ENCODE measurements around the gene PRPS1.
A peak's percentile ranks its signal among the peaks of the same experiment; 100 is the strongest.

PRPS1 gene

DNA sequence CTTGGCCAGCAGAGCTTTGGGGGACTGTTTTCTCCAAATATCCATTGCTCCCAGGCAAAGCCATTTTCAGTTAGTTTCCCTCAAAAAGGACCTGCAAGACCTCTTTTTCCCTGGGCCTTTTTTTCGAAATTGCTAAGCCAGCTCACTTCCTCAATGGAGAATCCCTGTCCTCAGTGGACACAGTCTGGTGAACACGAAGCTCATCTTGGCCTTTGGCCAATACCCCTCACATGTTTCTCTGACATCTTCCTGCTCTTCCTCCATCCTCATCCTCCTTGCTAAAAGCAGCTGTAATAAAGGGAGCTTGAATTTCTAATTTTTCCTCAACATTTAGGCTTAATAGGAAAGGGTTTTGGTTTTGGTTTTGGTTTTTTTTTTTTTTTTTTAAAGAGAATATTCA is 17.6 kb upstream of the PRPS1 start:
- Histone ChIP-seq H3K9me3 (no peaks in the 10 kb centered on the region), H3K36me3 (replicated peaks) (no peaks in the 10 kb centered on the region), H3K4me1 (no peaks in the 10 kb centered on the region), H3K4me3 (no peak overlapping the region), H3K27me3 (ENCODE audit: low read depth) (no peaks in the 10 kb centered on the region)
- in situ Hi-C loops (cut with MboI; ENCODE audit: low sequenced_read_pairs), result no loop called here
- DNase-seq (ENCODE audit: low spot score in 2 of 2), result no peak

DNA sequence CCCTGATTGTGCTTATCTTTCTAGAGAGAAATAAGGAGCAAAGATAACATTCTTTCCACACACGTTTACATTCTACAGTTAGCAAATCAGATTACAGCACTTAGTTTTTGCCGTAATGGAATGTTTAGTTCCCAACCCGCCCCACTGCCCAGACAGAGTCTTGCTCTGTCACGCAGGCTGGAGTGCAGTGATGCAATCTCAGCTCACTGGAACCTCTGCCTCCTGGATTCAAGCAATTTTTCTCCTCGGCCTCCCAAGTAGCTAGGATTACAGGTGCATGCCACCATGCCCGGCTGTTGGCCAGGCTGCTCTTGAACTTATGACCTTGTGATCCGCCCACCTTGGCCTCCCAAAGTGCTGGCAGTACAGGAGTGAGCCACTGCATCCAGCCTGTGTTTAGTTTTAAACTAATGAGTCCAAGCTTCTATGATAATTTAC is 8.4 kb upstream of the PRPS1 start:
- Histone ChIP-seq H3K27me3 (ENCODE audit: low read depth) (no peaks in the 10 kb centered on the region), H3K4me1 (no peaks in the 10 kb centered on the region), H3K9me3 (no peaks in the 10 kb centered on the region; the same call in 1 of the 2 replicates), H3K36me3 (replicated peaks) (no peaks in the 10 kb centered on the region), H3K4me3 (no peak overlapping the region)
- DNase-seq (ENCODE audit: low spot score in 2 of 2), result no peak
- in situ Hi-C loops (cut with MboI; ENCODE audit: low sequenced_read_pairs), result no loop called here

DNA sequence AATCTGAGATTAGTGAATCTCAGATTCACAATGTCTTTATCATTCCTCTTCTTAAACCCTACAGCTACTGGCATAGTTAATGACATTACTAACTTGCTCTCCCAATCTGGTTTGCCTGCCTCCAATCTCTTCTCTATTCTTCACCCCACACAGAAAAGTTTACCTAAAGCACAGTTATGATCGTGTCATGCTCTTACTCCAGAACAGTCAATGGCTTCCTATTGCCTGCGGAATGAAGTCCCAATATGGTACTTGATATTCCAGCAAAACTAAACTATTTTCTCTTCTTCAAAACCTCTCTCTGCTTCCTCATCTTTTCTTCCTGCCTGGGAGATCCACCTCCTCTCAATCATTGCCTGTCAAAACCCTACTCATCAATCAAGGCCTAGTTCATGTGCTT is 3.4 kb upstream of the PRPS1 start:
- peaks cover 10% of the 10 kb centered on the region for H3K4me1 ChIP-seq
- H3K36me3 ChIP-seq (replicated peaks), result no peaks in the 10 kb centered on the region; the same call in 1 of the 2 replicates
- peak in 1 of 2 experiments; percentile 0 for DNase-seq (ENCODE audit: low spot score in 2 of 2)
- in situ Hi-C loops (cut with MboI; ENCODE audit: low sequenced_read_pairs), result no loop called here
- H3K9me3 ChIP-seq, result no peaks in the 10 kb centered on the region; the same call in 1 of the 2 replicates
- H3K27me3 ChIP-seq (ENCODE audit: low read depth), result no peaks in the 10 kb centered on the region
- H3K4me3 ChIP-seq, result no peak overlapping the region

DNA sequence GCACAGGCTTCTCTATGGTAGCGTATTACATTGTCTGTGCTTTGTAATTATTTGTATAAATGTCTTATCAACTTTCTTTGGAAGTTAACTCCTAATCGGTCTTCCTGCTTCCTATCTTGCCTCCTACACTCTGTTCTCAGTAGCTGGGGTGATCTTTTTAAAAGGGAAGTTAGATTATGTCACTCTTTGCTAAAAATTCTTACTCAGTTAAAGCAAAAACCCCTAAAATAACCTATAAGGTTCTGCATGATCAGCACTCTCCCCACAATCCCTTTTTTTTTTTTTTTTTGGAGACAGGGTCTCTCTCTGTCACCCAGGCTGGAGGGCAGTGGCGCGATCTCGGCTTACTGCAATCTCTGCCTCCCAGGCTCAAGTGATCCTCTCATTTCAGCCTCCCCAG is 2.6 kb upstream of the PRPS1 start:
- in situ Hi-C loops (cut with MboI; ENCODE audit: low sequenced_read_pairs), result no loop called here
- Histone ChIP-seq H3K4me3 (no peak overlapping the region), H3K36me3 (replicated peaks) (no peaks in the 10 kb centered on the region; the same call in 1 of the 2 replicates), H3K9me3 (no peaks in the 10 kb centered on the region; the same call in 1 of the 2 replicates), H3K27me3 (ENCODE audit: low read depth) (no peaks in the 10 kb centered on the region), H3K4me1 (peaks cover 15% of the 10 kb centered on the region)
- no peak for DNase-seq (ENCODE audit: low spot score in 2 of 2)

DNA sequence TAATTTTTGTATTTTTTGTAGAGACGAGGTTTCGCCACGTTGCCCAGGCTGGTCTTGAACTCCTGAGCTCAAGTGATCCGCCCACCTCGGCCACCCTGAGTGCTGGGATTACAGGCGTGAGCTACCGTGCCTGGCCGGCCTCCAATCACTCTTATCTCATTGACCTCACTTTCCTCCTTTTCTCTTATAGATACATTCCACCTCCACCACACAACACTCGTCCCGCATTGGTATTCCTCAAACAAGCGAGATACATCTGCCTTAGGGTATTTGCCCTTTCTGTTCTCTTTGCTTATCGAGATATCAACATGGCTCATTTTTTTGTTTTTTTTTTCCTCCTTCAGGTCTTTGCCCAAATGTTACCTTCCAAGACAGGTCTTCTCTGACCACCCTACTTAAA is 1.8 kb upstream of the PRPS1 start:
- H3K27me3 ChIP-seq (ENCODE audit: low read depth), result no peaks in the 10 kb centered on the region
- DNase-seq (ENCODE audit: low spot score in 2 of 2), result no peak
- in situ Hi-C loops (cut with MboI; ENCODE audit: low sequenced_read_pairs), result no loop called here

DNA sequence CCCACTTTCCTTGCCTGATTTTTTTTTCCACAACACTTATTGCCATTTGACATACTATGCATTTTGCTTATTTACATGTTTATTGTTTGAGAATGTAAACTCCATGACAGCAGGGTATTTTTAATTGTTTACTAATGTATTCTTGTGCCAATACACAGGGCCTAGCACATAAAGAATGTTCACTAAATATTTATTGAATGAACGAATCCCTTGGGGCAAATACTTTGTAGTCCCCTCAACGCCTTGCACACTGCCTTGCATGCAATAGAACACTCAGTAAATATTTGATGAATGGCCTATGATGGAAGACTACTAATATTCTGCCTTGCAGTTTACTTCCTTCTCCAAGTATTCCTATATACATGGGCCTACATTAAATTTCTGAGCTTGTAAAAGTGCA is 1.4 kb upstream of the PRPS1 start:
- Histone ChIP-seq H3K36me3 (replicated peaks) (peaks cover 2% of the 10 kb centered on the region; the same call in 1 of the 2 replicates), H3K27me3 (ENCODE audit: low read depth) (no peaks in the 10 kb centered on the region), H3K4me3 (no peak overlapping the region), H3K9me3 (no peaks in the 10 kb centered on the region; the same call in 1 of the 2 replicates), H3K4me1 (peaks cover 20% of the 10 kb centered on the region)
- peak in 1 of 2 experiments; percentile 2 for DNase-seq (ENCODE audit: low spot score in 2 of 2)
- in situ Hi-C loops (cut with MboI; ENCODE audit: low sequenced_read_pairs), result no loop called here

More for the DNA sequence above, 1.8 kb upstream of the PRPS1 start:
- Histone ChIP-seq H3K4me1 (peaks cover 17% of the 10 kb centered on the region), H3K4me3 (no peak overlapping the region), H3K9me3 (no peaks in the 10 kb centered on the region; the same call in 1 of the 2 replicates), H3K36me3 (replicated peaks) (no peaks in the 10 kb centered on the region; the same call in 1 of the 2 replicates)

DNA sequence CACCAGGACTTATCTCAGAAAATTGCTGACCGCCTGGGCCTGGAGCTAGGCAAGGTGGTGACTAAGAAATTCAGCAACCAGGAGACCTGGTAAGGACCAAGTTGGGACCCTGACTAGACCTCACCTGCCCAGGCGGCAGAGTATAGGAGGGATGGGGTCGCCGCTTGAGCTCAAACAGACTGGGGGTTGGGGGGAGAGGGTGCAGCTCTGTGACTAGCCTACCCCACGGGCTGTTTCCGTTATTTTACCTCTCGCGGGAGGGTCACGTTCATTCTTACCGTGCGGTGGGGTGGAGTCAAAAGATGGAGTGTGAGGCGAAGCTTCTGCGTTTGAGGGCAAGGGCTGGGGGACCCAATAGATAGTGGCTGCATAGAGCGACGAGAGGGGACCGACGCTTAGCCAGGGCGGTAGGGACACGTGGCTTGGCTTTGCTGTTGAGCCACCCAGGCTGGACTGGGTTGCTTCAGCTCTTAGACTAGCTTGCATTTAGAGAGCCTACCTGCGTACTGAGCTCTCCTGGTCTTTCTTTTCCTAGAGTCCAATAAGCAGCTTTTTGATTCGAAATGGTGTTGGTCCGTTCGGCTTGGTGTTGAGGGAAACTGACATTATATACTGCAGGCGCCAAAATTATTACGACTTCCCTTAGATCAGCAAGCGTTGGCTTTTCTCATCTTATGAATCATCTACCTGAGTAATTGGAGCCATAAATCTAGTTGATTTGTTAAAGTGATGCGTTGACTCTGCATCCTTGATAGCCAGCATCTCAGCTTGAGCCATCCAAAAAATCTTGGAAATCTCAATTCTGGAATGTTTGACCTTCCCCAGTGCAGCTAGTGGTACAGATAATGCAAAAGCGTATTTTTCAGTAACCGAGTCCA is 591 bp downstream of the PRPS1 start:
- H3K27me3 ChIP-seq (ENCODE audit: low read depth), result no peaks in the 10 kb centered on the region
- no peaks in the 10 kb centered on the region for H3K9me3 ChIP-seq
- peaks cover 22% of the 10 kb centered on the region for H3K4me1 ChIP-seq
- in situ Hi-C loops (cut with MboI; ENCODE audit: low sequenced_read_pairs), result no loop called here
- peaks cover 3% of the 10 kb centered on the region; the same call in 1 of the 2 replicates for H3K36me3 ChIP-seq (replicated peaks)
- DNase-seq (ENCODE audit: low spot score in 2 of 2), result peak; percentile 54 to 74
- peak overlapping the region; percentile 83 for H3K4me3 ChIP-seq

DNA sequence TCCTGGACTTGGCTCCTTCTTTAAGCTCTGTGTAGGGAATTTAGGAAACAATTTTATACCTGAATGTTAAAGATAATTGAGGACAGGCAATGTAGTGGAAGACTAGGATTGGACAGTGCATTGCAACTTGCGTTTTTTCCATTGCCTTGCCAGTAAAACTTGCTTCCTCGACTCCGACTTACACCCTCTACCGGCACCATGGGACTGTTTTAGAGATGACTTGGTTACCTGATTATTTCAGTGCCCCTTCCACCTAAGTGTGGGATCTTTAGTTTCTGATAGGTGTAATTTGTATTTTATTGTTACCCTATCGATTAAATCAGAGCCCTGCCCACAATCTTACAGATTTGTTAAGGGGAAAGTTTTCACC is 1.2 kb downstream of the PRPS1 start:
- in situ Hi-C loops (cut with MboI; ENCODE audit: low sequenced_read_pairs), result no loop called here
- Histone ChIP-seq H3K9me3 (no peaks in the 10 kb centered on the region), H3K4me1 (peaks cover 22% of the 10 kb centered on the region), H3K36me3 (replicated peaks) (peaks cover 3% of the 10 kb centered on the region; the same call in 1 of the 2 replicates), H3K27me3 (ENCODE audit: low read depth) (no peaks in the 10 kb centered on the region), H3K4me3 (peak overlapping the region; percentile 83)
- peak; percentile 44 to 46 for DNase-seq (ENCODE audit: low spot score in 2 of 2)

DNA sequence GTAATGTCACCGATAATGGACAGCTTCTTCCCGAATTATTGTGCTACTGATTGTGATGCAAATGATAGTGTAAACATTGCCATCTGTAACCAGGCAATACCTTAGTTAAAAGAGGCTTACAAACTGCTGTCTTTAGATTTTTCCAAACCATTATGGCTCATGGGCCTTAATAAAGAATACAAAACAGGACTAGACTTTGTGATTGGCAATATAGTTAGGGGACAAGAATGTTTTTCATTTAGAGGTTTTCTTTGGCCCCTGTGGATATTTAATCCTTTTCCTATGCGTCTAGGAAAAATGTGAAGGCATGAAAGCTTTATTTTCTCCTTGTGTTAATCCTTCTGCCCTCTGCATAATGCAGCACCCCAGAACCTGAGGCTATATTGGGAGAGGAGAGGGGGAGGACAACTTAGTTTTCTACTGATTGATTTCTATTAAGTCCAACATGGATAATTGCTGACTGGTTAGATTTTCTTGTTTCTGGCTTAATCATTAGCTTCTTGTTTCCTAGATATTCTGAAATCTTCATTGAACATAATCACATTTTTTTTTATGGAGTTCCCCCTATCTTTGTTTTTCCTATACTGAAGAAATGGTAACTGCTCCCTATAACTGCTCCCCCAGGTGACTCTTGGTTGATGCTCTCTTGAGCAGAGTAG is 1.9 kb downstream of the PRPS1 start:
- Histone ChIP-seq H3K36me3 (replicated peaks) (peaks cover 3% of the 10 kb centered on the region; the same call in 1 of the 2 replicates), H3K9me3 (no peaks in the 10 kb centered on the region), H3K4me1 (peaks cover 22% of the 10 kb centered on the region), H3K27me3 (ENCODE audit: low read depth) (no peaks in the 10 kb centered on the region), H3K4me3 (peak overlapping the region; percentile 83)
- peak; percentile 64 to 94 for DNase-seq (ENCODE audit: low spot score in 2 of 2)
- in situ Hi-C loops (cut with MboI; ENCODE audit: low sequenced_read_pairs), result no loop called here

DNA sequence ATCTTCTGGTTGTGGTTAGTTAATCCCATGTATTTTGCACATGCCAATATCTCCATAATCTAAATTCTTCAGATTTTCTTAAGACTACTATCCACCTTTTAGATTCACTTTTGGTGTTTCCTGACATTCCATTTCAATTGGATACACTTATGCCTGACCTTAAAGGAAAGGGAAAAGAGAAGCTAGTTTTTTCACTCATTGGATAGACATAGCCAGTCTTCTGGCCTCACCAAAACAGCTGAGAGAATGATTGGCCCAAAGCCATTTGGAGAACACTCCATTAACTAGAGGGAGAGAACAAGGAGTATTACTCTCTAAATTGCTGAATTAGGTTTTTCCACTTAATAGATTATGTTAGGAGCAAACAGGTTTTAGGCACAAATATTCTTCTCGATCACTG is 4.0 kb downstream of the PRPS1 start:
- Histone ChIP-seq H3K4me1 (peaks cover 18% of the 10 kb centered on the region), H3K27me3 (ENCODE audit: low read depth) (no peaks in the 10 kb centered on the region), H3K9me3 (no peaks in the 10 kb centered on the region), H3K36me3 (replicated peaks) (peaks cover 3% of the 10 kb centered on the region; the same call in 1 of the 2 replicates), H3K4me3 (no peak overlapping the region)
- peak in 1 of 2 experiments; percentile 2 for DNase-seq (ENCODE audit: low spot score in 2 of 2)
- in situ Hi-C loops (cut with MboI; ENCODE audit: low sequenced_read_pairs), result no loop called here

DNA sequence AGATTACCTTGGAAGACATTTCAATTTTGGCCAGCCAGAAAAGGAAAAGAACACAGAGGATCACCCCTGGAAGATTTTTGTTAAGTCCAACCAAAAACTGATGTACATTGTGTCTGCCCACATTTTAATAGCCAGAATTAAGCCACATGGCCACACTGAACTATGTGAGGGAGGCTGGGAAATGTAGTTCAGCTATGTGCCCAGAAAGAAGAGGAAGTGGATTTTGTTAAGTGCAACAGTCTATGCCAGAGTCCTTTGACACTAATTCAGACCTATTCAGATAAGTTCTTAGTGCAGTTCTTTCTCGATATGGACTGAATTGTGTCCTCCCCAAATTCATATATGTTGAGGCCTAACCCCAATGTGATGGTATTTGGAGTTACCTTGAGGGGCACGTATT is 18.4 kb downstream of the PRPS1 start:
- H3K4me1 ChIP-seq, result no peaks in the 10 kb centered on the region
- DNase-seq (ENCODE audit: low spot score in 2 of 2), result no peak
- H3K36me3 ChIP-seq (replicated peaks), result peaks cover 87% of the 10 kb centered on the region
- H3K4me3 ChIP-seq, result no peak overlapping the region
- no peaks in the 10 kb centered on the region for H3K27me3 ChIP-seq (ENCODE audit: low read depth)
- in situ Hi-C loops (cut with MboI; ENCODE audit: low sequenced_read_pairs), result no loop called here
- H3K9me3 ChIP-seq, result no peaks in the 10 kb centered on the region

DNA sequence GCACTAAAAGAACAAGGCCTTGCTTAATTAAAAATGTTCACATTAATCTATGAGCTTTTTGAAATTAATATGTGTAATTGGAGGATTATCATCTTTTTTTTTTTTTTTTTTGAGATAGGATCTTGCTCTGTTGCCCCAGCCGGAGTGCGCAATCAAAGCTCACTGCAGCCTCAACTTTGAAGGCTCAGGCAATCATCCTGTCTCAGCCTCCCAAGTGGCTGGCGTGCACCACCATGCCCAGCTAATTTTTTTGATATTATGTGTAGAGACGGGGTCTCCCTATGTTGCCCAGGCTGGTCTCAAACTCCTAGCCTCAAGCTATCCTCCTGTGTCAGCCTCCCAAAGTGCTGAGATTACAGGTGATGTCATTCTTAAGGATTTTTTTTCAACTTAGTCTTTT is 20.0 kb downstream of the PRPS1 start:
- Histone ChIP-seq H3K9me3 (no peaks in the 10 kb centered on the region; the same call in 1 of the 2 replicates), H3K4me3 (no peak overlapping the region), H3K36me3 (replicated peaks) (peaks cover 79% of the 10 kb centered on the region), H3K27me3 (ENCODE audit: low read depth) (no peaks in the 10 kb centered on the region), H3K4me1 (no peaks in the 10 kb centered on the region)
- in situ Hi-C loops (cut with MboI; ENCODE audit: low sequenced_read_pairs), result no loop called here
- no peak for DNase-seq (ENCODE audit: low spot score in 2 of 2)

DNA sequence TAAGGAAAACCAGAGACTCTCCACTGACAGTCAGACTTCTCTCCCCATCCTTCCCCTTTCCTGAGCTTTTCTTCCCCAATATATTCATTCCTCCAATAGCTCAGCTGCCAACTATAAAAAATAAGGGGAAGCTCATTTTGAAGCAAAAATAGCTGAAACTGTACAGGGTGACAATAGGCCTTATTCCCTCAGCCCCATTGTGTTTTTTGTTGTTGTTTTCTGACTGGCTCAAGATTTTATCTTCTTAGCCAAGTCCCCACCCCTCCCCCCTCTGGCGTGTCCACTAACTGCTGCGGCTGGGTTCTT is 26.2 kb downstream of the PRPS1 start:
- DNase-seq (ENCODE audit: low spot score in 2 of 2), result peak in 1 of 2 experiments; percentile 38
- Histone ChIP-seq H3K4me3 (no peak overlapping the region), H3K27me3 (ENCODE audit: low read depth) (no peaks in the 10 kb centered on the region), H3K9me3 (no peaks in the 10 kb centered on the region; the same call in 1 of the 2 replicates), H3K36me3 (replicated peaks) (peaks cover 24% of the 10 kb centered on the region), H3K4me1 (peaks cover 11% of the 10 kb centered on the region)
- in situ Hi-C loops (cut with MboI; ENCODE audit: low sequenced_read_pairs), result loop anchor here (25.0 kb wide), 1 partner anchor 408 kb away; no protein-coding TSS in a partner anchor

All from HAP-1 (cell line).